HL-60/S4 treated with retinoic acid at 250 ng/mL for 4 days and 3 days (cell line): ENCODE results near the gene SAP30BP.

Experiments
- in situ Hi-C: fragments of 300-500 bp; cut with MboI; formaldehyde crosslinking; loops from 2 replicates; pipeline ENCODE4 v1.7.0; 2022; ENCODE audit warnings: low sequenced_read_pairs

Gene SAP30BP

GRCh38 chr17:75707079-75707571, 40.0 kb downstream of the SAP30BP start:
- in situ Hi-C loops: no loop called here

- in situ Hi-C loops: no loop called here
Measured at GRCh38 chr17:75712446-75712845, 45.3 kb downstream of the SAP30BP start.

- in situ Hi-C loops: no loop called here
Measured at GRCh38 chr17:75719732-75720131, 52.6 kb downstream of the SAP30BP start.

- in situ Hi-C loops: no loop called here
Measured at GRCh38 chr17:75720656-75721462, 53.7 kb downstream of the SAP30BP start, which contains the start of gene ITGB4. TSS of gene ITGB4 (plus strand) at chr17:75721459. CDS start at chr17:75724704, 3,245 bp downstream.

GRCh38 chr17:75721463-75722011, 54.4 kb downstream of the SAP30BP start:
- in situ Hi-C loops: no loop called here

- in situ Hi-C loops: no loop called here
Measured at GRCh38 chr17:75722076-75722475, 54.9 kb downstream of the SAP30BP start.

- in situ Hi-C loops: no loop called here
Measured at GRCh38 chr17:75722542-75723095, 55.5 kb downstream of the SAP30BP start.

DNA sequence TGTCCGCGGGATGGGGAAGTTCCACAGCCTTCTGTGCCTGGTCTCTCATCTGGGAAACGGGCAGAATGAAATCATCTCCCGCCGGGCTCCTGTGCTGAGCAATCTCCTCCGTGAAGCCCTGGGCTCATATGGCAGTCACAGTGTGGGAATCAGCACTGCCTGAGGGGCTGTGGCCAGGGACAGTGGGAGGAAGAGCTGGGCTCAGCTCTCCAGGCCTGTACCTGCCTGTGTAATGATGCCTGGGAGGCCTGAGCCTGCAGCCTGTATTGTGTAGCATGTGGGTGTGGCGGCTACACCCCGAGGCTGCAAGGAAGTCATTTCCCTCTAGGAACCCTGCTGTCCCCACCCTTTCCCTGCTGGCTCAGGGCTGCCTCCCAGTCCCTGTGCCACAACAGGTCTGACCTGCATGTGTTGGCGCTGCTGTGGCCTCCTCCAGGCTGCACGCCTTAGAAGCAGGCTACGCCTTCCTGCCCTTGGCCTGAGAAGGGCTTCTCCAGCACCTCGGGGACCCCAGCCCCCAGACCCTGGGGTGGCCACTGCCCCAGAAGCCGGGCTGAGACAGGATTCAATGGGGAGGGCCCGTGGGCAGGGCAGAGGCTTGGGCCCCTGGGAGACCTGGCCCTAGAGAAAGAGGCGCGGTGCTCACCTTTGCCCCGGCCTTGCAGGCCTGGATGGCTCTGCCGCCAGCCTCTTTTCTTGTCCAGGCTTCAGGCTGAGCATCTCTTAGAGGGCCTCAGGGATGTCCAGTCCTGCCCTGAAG, 56.2 kb downstream of the SAP30BP start:
- in situ Hi-C loops: no loop called here

DNA sequence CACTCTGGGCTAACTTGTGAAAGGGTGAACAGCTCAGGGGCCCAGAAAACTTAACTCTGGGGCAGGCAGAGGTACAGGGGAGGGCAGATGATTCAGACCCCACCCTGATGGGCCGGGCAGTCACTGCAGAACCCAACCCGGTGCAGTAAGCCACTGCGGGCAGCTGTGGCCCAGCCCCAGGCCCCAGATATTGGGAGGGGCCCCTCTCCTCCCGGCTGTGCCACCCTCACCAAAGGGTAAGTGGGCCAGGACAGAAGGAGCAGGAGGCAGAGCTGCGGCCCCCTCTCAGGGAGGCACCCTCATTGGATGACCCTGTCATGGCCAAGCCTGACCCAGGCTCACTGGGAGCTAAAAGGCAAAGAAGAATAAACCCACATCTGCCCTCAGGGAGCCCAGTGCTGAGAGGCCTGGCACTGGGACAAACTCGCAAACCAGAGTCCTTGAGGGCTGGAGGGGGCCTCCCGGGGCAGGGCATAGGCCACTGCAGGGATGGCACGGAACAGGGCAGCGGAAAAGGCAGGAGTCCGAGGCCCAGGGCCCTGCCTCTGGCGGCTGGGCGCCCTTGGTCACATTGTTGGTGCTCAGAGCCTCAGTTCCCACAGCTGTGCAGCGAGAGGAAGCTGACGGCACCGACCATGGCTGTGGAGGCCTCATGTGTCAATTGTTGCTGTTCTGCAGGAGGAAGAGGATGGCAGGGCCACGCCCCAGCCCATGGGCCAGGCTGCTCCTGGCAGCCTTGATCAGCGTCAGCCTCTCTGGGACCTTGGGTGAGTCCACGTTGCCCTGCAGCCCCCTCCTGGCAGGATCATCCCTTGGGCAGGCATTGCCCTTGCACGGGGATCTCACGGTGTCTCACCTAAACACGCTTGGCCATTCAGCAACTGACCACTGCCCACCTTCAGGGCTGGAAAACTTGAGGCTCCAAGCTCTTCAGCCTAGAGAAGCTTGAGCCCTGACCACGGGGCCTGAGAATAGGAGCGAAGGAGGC, 57.2 kb downstream of the SAP30BP start:
- in situ Hi-C loops: no loop called here

DNA sequence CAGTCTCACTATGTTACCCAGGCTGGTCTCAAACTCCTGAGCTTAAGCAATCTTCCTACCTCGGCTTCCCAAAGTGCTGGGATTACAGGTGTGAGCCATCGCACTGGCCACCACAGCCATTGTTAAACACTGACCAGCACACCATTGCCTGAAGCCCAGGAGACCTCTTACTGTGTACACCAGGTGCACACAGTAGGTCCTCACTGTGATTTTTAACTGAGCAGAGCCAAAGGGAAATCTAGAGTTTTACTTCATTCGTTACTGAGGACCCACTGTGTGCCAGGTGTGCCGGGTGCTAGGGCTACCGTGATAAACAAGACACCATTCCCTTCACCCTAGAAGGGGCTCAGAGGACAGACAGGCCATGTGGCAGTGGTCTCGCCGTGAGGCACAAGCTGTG, 58.4 kb downstream of the SAP30BP start:
- in situ Hi-C loops: no loop called here

DNA sequence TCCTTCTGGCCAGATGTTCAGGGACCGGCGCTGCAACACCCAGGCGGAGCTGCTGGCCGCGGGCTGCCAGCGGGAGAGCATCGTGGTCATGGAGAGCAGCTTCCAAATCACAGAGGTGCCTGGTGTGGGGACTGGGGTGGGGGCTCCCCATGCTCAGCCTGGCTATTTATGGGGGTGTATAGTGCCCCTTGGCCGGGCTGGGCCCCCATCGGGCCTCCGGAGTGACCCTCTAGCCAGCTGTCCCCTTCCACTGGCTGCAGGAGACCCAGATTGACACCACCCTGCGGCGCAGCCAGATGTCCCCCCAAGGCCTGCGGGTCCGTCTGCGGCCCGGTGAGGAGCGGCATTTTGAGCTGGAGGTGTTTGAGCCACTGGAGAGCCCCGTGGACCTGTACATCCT, 60.3 kb downstream of the SAP30BP start:
- in situ Hi-C loops: no loop called here

- in situ Hi-C loops: no loop called here
Measured at GRCh38 chr17:75729351-75729750, 62.2 kb downstream of the SAP30BP start.

GRCh38 chr17:75730065-75730464, 62.9 kb downstream of the SAP30BP start:
- in situ Hi-C loops: no loop called here

DNA sequence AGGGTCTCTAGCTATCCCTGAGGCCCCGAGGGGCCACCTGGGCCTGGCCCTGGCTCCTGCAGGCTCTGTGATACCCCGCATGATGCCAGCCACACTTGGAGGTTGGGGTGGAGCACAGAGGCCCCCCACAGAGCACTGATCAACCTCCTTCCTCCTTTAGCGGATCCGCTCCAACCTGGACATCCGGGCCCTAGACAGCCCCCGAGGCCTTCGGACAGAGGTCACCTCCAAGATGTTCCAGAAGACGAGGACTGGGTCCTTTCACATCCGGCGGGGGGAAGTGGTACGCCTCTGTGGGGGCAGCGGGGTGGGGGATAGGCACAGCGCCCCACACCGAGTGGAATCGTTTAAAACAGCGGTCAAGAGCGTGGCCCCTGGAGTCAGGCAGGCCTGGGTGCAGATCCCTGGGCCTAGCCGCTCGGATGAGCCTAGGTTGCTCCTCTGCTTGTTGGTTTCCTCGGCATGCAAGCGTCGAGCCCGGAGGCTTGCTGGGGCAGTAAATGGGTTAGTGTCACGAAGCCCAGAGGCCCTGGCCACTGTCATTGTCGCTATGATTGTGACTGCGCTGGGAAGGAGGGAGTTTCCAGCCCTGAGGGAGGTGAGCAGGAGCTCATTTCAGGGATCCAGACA, 64.1 kb downstream of the SAP30BP start:
- in situ Hi-C loops: no loop called here

DNA sequence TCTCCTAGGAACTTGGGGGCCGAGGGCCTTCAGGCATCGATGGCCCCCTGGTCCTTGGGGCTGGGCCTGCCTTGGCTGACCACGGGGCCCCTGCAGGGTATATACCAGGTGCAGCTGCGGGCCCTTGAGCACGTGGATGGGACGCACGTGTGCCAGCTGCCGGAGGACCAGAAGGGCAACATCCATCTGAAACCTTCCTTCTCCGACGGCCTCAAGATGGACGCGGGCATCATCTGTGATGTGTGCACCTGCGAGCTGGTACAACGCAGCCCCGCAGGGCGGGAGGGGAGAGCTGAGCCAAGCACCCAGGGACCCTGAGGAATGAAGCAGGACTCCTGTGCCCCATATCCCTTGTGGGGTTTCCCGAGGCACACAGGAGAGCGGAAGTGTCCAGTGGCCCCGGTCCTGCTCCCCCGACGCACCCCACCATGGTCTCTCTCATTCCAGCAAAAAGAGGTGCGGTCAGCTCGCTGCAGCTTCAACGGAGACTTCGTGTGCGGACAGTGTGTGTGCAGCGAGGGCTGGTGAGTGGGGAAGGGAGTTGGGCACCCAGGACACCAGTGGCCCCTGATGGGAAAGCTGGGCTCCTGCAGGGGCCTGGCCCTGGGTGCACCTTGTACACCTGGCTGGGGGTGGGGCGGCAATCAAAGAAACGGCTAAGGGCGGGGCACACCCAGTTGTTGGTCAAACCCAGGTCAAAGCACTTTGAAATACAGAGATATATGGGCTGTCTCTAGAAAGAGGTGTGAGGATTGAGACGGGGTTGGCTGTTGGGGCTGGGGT, 64.8 kb downstream of the SAP30BP start:
- in situ Hi-C loops: no loop called here

- in situ Hi-C loops: no loop called here
Measured at GRCh38 chr17:75733471-75733870, 66.3 kb downstream of the SAP30BP start.

DNA sequence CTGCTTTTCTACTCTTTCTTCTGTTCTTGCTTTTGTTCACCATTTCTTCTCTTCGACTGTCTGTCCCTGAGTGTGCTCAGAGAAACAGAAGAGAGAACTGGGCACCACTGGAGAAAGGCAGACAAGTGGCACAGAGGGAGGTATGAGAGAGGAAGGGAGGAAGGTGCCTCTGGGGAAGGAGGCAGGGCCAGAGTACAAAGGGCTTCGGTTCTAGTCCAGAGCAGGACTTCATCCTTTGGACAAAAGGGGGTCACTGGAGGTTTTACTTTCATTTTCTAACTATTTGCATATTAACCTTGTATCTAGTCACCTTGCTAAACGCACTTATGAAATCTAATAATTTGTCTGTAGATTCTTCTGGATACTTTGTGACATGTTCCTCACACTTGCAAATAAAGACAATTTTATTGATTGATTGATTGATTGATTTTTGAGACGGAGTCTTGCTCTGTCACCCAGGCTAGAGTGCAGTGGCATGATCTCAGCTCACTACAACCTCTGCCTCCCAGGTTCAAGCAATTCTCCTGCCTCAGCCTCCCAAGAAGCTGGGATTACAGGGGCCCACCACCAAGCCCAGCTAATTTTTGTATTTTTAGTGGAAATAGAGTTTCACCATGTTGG, 67.6 kb downstream of the SAP30BP start:
- in situ Hi-C loops: no loop called here

- in situ Hi-C loops: no loop called here
Measured at GRCh38 chr17:75736173-75736835, 69.2 kb downstream of the SAP30BP start.
